Right lobe of liver (tissue), 4 donors: ENCODE data around the gene HTRA3.

Experiments
- CTCF ChIP-seq, 4 donors: fragments of 200-600 bp in 3 of 4; fragments of 450-650 bp in 1 of 4; IDR thresholded peaks; one replicate each; pipeline versions ENCODE4 v1.5.1 to v1.8.0; 2016 to 2022; ENCODE audit warnings: antibody characterized with exemption in 4 of 4, mild to moderate bottlenecking in 2 of 4
- POLR2A ChIP-seq: fragments of 450-650 bp; IDR thresholded peaks from one replicate; pipeline ENCODE4 v1.6.1; 2017; ENCODE audit warnings: antibody characterized with exemption, mild to moderate bottlenecking
- donor health status: DM: no; HTN: no; CAD: no.
- donor health status: DM: no; HTN: no; CAD: no.
- donor health status: DM: no; HTN: yes; CAD: no.

DNA sequence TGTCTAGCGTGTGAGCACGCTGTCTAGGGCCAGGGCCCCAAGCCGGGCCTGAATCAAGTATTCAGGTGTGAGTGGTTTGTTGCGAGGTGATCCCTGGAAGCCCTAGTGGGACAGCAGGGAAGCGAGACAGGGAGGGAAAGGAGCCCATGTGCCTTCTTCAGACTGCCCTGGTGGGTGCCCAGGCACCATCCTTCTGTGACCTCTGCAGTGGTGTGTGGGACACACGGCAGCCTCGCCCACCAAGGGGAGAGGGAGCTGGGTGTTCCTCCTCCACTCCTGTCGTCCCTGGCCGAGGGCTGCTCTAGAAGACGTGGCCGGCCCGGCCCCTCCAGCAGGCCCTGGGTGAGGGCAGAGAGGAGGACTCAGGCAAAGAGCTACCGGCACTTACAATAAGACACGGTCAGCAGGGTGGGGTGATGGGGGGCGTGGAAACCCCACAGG lies 47.4 kb downstream of the HTRA3 start:
- no peak for TF ChIP-seq CTCF (IDR thresholded peaks at IDR 0.05)
- TF ChIP-seq POLR2A, result no peak
